Renal pelvis (tissue), 12 donors: ENCODE measurements around the gene THSD8. TPM values are rescaled to one million over a fixed set of nuclear protein-coding genes. Genes with fewer than 3 reads are reported as not detected.

ENCODE experiments used
- DNase-seq: peaks from one replicate; pipeline ENCODE4 v3.0.0-alpha.2; 2013
- long read RNA-seq, 16 experiments: transcript quantifications; one replicate each; lab custom pipeline, GENCODE V29; 2026
- polyA plus RNA-seq, 3 donors: library from polyadenylated mRNA; unstranded; fragments of 120-200 nt; gene quantifications; one replicate each; pipeline ENCODE4 v1.2.1, GENCODE V29; 2013; ENCODE audit not compliant: insufficient read length in 3 of 3

The THSD8 gene
- 1 to 10 TPM; 4.4 to 5.8 (median 5.8) TPM for polyA plus RNA-seq
- long read RNA-seq, donor 1 = 0 reads
- long read RNA-seq, donor 2 = 0 reads
- long read RNA-seq, donor 3 = 0 reads
- long read RNA-seq, donor 4 = 0 reads
- long read RNA-seq, donor 5 = 0 reads
- long read RNA-seq, donor 6 = 0 reads
- long read RNA-seq, donor 7, partial matches to known transcripts = 5 of 5 reads
- long read RNA-seq, donor 7, other reads (novel, unspliced or antisense) = 0 of 5 reads
- long read RNA-seq, donor 8 = 0 reads
- long read RNA-seq, donor 9 = 0 reads
- long read RNA-seq, donor 10 = 0 reads
- long read RNA-seq, donor 11 = 0 reads
- long read RNA-seq, donor 12 = 0 reads
- long read RNA-seq, donor 13, partial matches to known transcripts = 18 of 18 reads
- long read RNA-seq, donor 13, other reads (novel, unspliced or antisense) = 0 of 18 reads
- long read RNA-seq, donor 14 = 0 reads
- long read RNA-seq, donor 15 = 0 reads
- long read RNA-seq, donor 16, partial matches to known transcripts = 5 of 5 reads
- long read RNA-seq, donor 16, other reads (novel, unspliced or antisense) = 0 of 5 reads

DNA sequence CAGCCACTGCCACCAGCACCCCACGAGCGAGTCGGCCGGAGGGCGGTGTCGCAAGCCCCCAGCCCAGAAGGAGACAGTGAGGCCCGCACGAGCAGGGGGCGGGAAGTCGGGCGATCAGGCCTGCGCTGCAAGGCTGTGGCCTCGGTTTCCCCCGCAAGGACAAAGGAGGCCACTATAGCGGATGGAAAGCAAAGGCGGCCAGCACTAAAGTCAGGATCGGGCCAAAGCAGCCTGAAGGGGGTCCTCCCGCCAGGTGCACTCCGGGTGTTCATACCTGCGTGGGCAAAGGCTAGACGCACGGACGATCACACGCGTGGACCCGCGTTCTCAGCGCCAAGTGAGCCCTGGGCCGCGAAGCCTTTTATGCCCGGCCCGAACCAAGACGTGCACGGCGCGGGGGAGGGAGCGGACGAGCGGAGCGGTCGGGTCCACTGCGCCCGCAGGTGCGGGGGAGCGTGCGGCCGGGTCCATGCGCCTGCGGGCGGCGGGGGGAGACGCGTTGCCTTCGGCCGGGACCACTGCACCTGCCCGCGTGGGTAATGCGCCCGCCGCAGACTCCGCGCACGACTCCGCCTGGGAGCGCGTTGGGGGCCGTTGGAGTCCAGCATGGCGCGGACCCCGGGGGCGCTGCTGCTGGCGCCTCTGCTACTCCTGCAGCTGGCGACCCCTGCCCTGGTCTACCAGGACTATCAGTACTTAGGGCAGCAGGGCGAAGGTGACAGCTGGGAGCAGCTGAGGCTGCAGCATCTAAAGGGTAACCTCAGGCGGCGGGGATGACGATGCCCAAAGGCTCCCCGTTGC is at the start of gene THSD8, which contains the start of gene PRDX2:
THSD8 (plus strand) TSS at position 604 of the 801 bp plus-strand sequence; CDS start at position 607, 3 bp downstream.
PRDX2 (minus strand) TSS at position 335 of the 801 bp plus-strand sequence. CDS start 539 bp downstream, outside the sequence.
- no peak for DNase-seq

DNA sequence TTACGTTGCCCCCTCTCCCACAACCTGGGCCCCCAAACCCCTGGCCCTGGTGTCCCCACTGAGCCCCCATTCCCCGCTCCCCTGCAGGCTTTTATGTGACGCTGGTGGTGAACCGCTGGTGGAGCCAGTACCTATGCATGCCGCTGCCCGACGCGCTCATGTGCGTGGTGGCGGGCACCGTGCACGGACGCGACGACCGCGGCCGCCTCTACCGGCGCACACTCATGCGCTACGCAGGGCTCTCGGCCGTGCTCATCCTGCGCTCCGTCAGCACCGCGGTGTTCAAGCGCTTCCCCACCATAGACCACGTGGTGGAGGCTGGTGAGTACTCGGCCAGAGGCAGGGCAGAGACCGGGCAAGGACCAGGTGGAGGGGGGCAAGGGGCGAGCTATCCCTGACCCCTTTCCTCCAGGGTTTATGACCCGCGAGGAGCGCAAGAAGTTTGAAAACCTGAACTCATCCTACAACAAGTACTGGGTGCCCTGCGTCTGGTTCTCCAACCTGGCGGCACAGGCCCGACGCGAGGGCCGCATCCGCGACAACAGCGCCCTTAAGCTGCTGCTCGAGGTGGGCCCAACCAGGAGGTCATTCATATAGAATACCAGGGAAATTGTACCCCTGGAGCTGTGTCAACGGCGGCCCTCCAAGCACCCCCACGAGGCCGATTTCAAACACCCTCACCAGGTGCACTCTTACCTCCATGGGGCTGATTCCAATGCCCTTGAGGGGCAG is 47.2 kb upstream of the THSD8 start:
- DNase-seq = no peak

DNA sequence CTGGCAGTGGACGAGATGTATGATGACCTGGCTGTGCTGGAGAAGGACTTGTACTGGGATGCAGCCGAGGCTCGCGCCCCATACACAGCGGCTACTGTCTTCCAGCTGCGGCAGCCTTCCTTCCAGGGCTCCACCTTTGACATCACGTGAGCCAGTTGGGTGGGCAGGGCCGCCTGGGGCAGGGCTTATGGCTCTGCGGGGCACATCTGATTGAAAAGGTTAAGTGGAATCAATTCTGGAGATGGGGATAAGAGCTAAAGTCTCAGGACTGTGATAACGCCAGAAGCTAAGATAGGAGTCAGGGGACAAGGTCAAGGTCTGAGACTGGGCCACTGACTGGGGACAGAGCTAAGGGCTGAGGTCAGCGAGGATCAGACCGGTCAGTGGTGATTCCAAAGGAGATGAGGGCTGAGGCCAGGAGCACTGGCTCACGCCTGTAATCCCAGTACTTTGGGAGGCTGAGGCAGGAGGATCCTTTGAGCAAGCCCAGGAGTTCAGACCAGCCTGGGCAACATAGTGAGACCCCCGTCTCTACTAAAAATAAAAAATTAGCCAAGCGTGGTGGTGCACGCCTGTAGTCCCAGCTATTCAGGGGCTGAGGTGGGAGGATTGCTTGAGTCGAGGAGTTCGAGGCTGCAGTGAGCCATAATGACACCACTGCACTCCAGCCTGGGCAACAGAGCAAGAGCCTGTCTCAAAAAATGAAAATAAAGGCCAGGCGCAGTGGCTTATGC is 45.6 kb upstream of the THSD8 start:
- no peak for DNase-seq

- DNase-seq = no peak
Observed at GRCh38 chr19:12757544-12758274, 44.2 kb upstream of the THSD8 start.

DNA sequence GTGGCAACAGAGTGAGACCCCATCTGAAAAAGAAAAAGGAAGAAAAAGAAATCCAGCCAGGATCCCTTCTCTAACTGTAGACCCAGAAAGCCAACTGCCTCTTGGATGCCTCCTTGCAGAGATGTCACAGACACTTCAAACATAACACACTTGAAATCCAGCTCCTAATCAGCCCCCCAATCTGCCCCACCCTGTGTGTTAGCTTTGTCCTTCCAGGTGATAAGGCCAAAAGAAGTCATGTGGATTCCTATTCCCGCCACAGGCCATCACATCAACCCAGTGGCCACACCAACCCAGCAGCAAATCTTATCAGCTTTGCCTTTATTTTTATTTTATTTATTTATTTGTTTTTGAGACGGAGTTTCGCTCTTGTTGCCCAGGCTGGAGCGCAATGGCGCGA is 42.2 kb upstream of the THSD8 start:
- DNase-seq = no peak

- DNase-seq = no peak
Observed at GRCh38 chr19:12763100-12763499, 38.8 kb upstream of the THSD8 start.

DNA sequence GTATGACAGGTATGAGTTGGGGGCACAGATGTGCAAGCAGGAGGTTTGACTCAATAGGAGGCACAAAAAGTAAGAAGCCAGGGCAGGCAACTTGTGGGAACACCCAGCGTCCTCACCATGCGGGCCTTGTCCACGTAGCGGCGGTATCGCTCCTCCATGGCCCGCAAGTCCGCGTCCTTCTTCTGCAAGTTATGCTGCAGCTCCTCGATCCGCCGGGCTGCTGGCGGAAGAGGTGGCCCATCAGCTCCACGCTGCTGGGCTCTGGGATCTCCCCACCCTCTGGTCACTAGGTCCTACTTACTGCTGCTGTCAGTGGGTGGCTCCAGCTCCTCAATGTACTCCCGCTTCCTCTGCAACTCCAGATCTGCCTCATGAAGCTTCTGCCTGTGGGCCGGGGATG is 37.2 kb upstream of the THSD8 start:
- DNase-seq = no peak

DNA sequence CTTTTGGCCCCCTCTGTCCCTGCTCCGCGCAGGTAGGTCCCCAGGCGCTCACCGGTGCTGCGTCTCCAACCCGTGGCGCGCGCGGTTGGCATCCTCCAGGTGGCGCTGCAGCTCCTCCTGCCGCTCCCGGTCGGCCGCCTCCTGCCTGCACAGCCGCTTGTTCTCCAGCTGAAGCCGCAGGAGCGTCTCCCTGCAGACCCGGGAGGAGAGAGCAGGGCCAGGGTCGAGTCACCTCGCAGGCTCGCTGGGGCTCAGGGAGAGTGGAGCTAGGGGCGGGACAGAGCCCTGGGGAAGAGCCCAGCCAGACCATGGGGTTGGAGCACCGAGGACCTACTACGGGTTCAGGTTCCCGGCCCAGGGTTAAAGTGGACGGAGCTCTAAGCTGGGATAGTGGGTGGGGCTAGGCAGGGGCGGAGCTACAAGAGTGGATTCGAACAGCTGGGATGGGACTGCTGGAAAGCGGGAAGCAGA is 35.8 kb upstream of the THSD8 start:
- peak; percentile 80 for DNase-seq

DNA sequence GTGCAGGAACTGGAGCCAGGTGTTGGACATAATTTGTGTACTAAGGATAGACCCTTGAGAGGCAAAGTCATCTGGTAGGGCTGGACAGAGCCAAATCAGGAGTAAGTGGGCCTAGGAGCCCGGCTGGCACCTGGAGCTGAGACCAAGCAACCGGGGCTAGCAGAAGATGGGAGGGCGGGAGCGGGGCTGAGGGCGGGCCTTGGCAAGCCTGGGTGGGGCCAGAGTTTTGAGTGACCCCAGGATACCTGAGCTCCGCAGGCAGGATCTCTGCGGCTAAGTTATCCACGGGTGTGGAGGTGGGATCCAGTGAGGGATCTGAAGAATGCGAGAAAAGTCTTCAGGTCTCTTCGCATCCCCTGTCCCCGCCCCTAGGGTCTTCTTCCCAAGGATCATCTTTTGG is 34.7 kb upstream of the THSD8 start:
- no peak for DNase-seq

DNA sequence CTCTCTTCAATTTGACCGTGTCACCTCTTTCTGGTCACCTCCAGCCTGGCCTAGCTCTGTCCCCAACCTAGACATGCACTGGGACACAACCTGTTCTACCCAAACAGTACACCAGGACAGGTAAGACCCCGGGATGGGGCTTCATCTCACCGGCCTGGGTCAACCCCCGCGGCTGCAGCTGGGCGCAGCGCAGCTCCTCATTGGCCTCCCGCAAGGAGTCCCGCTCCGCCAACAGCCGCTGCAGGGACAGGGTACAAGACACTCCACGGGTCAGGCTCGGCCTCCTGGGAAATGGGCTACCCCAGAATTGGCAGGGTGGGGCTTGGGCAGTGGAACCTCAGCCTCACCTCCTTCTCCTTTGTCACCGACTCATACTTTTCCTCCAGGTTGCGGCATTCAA is 34.2 kb upstream of the THSD8 start:
- no peak for DNase-seq

DNA sequence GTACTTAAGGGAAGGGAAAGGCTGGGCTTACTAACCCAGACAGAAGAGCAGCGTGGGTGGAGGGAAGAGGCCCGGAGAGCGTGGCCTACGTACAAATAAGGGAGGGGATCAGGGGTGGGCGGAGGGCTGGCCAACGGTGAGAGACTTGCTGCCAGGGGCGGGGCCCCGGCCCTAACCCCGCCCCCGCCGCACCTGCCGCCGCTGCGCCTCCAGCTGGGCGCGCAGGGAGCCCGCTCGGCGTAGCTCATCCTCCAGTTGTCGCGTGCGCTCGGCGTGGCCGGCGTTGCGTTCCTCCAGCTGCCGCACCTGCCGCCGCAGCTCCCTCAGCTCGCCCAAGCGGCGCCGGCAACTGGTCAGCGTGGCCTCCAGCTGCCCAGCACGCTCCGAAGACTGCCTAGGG is 32.2 kb upstream of the THSD8 start:
- DNase-seq = no peak

DNA sequence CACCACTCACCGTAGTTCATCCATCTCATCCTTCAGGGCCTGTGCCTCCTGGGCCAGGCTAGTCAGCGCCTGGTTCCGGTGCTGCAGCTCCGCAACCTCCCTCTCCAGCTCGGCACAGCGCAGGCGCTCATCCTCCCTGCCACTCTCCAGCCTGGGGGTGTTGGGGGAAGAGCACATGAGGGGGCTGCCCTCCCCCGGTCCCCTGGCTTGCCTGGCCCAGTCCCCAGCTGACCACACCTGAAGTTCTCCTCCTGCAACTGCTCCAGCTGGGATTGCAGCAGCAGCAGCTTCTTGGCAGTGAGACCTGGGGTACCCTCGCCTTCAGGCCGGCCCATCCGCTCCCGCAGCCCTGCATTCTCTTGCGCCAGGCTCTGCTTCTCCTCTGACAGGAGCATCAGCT is 30.9 kb upstream of the THSD8 start:
- DNase-seq = no peak

DNA sequence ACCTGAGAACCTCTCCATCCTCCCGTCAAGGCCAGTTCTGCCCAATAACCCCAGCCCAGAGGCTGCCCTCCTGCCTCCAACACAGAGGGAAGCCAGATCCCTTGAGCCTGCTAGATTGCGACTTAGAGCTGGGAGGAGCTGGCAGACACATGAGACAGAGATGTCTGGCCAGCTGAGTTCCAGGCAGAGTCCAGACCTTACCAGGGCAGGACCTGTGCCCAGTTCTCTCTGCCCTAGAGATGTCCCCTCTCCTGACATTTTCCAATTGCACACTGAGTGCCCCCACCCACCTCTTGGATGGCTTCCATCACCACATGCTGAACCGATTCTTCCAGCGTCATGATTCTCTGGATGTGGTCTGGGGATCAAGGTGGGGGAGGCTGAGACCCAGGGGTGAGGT is 29.5 kb upstream of the THSD8 start:
- DNase-seq = no peak

- no peak for DNase-seq
Observed at GRCh38 chr19:12773571-12773970, 28.3 kb upstream of the THSD8 start.

- peak; percentile 76 for DNase-seq
Observed at GRCh38 chr19:12774588-12775555, 27.0 kb upstream of the THSD8 start, which contains the start of gene HOOK2. Gene HOOK2 (minus strand): TSS chr19:12775552. CDS start chr19:12775449, 103 bp downstream.

- no peak for DNase-seq
Observed at GRCh38 chr19:12777217-12778016, 24.5 kb upstream of the THSD8 start.

- no peak for DNase-seq
Observed at GRCh38 chr19:12778017-12778904, 23.6 kb upstream of the THSD8 start.
